OCI-LY7 (cell line): ENCODE results near the gene SLX1A. TPM values are rescaled to one million over a fixed set of nuclear protein-coding genes. Genes with fewer than 3 reads are reported as not detected.
"Not testable (repeated sequence)": the region's sequence is repeated elsewhere in the genome, so short reads cannot be mapped to it uniquely, and the experiment has no call there.

Experiments used
- BruUV-seq: library from RNA; stranded (reverse); fragments of 400-500 nt; replicated peaks from 2 replicates; lab custom pipeline; 2021; lab: Mats Ljungman, UMichigan
- CTCF ChIA-PET: fragments of 300-600 bp; sonication (Branson Sonifier 250); formaldehyde crosslinking; loops from one replicate; lab custom pipeline; 2022; ENCODE audit warnings: antibody characterized with exemption; ENCODE audit not compliant: unreplicated experiment; lab: Charles Lee
- POLR2A ChIA-PET: fragments of 300-600 bp; sonication (Branson Sonifier 250); formaldehyde crosslinking; loops from one replicate; lab custom pipeline; 2022; ENCODE audit warnings: antibody characterized with exemption; lab: Charles Lee
- DNase-seq: peaks from one replicate; pipeline ENCODE4 v3.0.0-alpha.2; 2015; ENCODE audit warnings: low spot score
- H2AFZ ChIP-seq: fragments of 200-600 bp; sonication (generic), shearing (Covaris generic); 2 replicates; pipeline ENCODE4 v1.6.1; 2014; ENCODE audit warnings: mild to moderate bottlenecking, antibody characterized with exemption, low read length, moderate library complexity
- H3K27ac ChIP-seq: fragments of 200-600 bp; sonication (generic); 2 replicates; pipeline ENCODE4 v1.5.1; 2014; ENCODE audit warnings: mixed run types, low read depth, mild to moderate bottlenecking, moderate library complexity, low read length, inconsistent platforms; ENCODE audit not compliant: poor library complexity, severe bottlenecking
- H3K36me3 ChIP-seq: fragments of 200-600 bp; sonication (generic); 2 replicates; pipeline ENCODE4 v1.6.1; 2014; ENCODE audit warnings: mild to moderate bottlenecking, antibody characterized with exemption, low read length, moderate library complexity, mixed read lengths; ENCODE audit not compliant: insufficient read depth
- H3K4me1 ChIP-seq: fragments of 200-600 bp; sonication (generic); 2 replicates; pipeline ENCODE4 v1.5.1; 2014; ENCODE audit warnings: mild to moderate bottlenecking, low read length; ENCODE audit not compliant: insufficient read depth, poor library complexity, severe bottlenecking
- H3K4me2 ChIP-seq: fragments of 200-600 bp; sonication (generic); 2 replicates; pipeline ENCODE4 v1.6.1; 2014; ENCODE audit warnings: mild to moderate bottlenecking, low read length
- H3K4me3 ChIP-seq: fragments of 200-600 bp; sonication (generic); 2 replicates; pipeline ENCODE4 v1.5.1; 2014; ENCODE audit warnings: mild to moderate bottlenecking, low read depth, low read length; ENCODE audit not compliant: poor library complexity, severe bottlenecking
- H3K79me2 ChIP-seq: fragments of 200-600 bp; sonication (generic); 2 replicates; pipeline ENCODE4 v1.6.1; 2016; ENCODE audit warnings: low read depth, mild to moderate bottlenecking, low read length, moderate library complexity, mixed read lengths; ENCODE audit not compliant: insufficient read depth
- H3K9me2 ChIP-seq: fragments of 200-600 bp; sonication (generic); 2 replicates; pipeline ENCODE4 v1.6.1; 2016; ENCODE audit warnings: mild to moderate bottlenecking, low read length, mixed read lengths; ENCODE audit not compliant: insufficient read depth
- H3K9me3 ChIP-seq: fragments of 200-600 bp; sonication (generic); 2 replicates; pipeline ENCODE4 v1.6.1; 2014; ENCODE audit warnings: mild to moderate bottlenecking, mixed run types, low read length, mixed read lengths
- H4K20me1 ChIP-seq: fragments of 200-600 bp; sonication (generic); 2 replicates; pipeline ENCODE4 v1.6.1; 2014; ENCODE audit warnings: mild to moderate bottlenecking, antibody characterized with exemption, low read length, moderate library complexity, mixed read lengths; ENCODE audit not compliant: insufficient read depth
- intact Hi-C: fragments of 100-400 bp; cut with micrococcal nuclease; formaldehyde crosslinking; loops from one replicate; pipeline ENCODE4 v1.10.0; 2022; ENCODE audit not compliant: unreplicated experiment
- total RNA-seq, 2 experiments: library from RNA; depleted of rRNA in 1 of 2; stranded (reverse); fragments of >200 nt in 1 of 2; shearing (Covaris generic) in 1 of 2; gene quantifications; 2 replicates each; pipeline ENCODE4 v1.2.3, GENCODE V29; 2014 to 2022

The SLX1A gene
- total RNA-seq, 2 experiments from 2014 or later, result 81.9 to 84.1 TPM

- DNase-seq, intact Hi-C loops, CTCF ChIA-PET, H3K4me3 ChIP-seq, H3K27ac ChIP-seq, H4K20me1 ChIP-seq, H3K4me1 ChIP-seq, H3K9me2 ChIP-seq, H3K79me2 ChIP-seq, H3K4me2 ChIP-seq, H3K36me3 ChIP-seq, H2AFZ ChIP-seq, BruUV-seq, H3K9me3 ChIP-seq, POLR2A ChIA-PET: not testable (repeated sequence)
Observed at GRCh38 chr16:30199049-30199448, 5.4 kb downstream of the SLX1A start, which contains the start of gene SULT1A3. Gene SULT1A3 (plus strand): TSS chr16:30199255. CDS start chr16:30200729, 1,474 bp downstream.

- H3K79me2 ChIP-seq, intact Hi-C loops, H3K4me3 ChIP-seq, H3K9me3 ChIP-seq, H3K27ac ChIP-seq, H2AFZ ChIP-seq, H4K20me1 ChIP-seq, DNase-seq, H3K4me1 ChIP-seq, BruUV-seq, CTCF ChIA-PET, H3K9me2 ChIP-seq, H3K36me3 ChIP-seq, POLR2A ChIA-PET, H3K4me2 ChIP-seq: not testable (repeated sequence)
Observed at GRCh38 chr16:30199608-30200343, 6.1 kb downstream of the SLX1A start.

DNA sequence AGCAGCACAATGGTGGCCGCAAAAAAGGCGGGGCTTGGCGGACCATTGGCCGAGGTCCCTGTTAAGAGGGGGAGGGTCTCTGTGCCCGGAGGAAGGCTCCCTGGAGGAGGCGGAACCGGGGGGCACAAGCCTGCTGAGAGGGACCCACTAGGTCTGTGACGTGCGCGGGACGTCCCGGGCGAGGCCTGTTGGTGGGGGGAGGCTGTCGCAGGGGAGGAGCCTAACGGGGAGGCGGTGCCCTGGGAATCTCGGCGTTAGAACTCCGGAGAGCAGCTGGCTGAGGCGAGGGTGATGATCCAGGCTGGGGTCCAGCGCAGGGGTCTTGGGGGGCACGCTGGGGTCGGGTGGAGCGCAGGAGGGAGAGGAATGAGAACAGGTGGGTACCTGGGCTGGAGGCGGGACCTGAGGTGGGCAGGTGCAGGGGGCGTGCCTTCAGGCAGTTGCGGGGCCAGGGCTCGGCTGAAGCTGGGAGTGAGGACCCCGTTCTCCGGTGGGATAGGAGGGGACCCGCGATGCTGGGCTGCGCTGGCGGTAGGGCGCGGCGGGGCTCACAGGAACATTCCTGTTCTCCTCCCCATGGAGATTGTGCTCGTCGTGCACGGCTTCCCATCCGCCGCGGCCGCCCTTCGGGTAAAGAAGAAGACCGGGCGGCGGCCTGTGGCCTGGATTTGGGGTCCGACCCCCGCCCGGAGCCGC is 12.0 kb downstream of the SLX1A start:
- H3K36me3 ChIP-seq, H3K9me2 ChIP-seq, DNase-seq, POLR2A ChIA-PET, H3K27ac ChIP-seq, H2AFZ ChIP-seq, H3K9me3 ChIP-seq, CTCF ChIA-PET, H4K20me1 ChIP-seq, intact Hi-C loops, H3K4me1 ChIP-seq, H3K79me2 ChIP-seq, BruUV-seq: not testable (repeated sequence)
- H3K4me2 ChIP-seq, result peak overlapping the region; percentile 47; the same call in 1 of the 2 replicates
- peak overlapping the region; percentile 36 for H3K4me3 ChIP-seq

GRCh38 chr16:30206252-30206651 is 12.6 kb downstream of the SLX1A start:
- H3K27ac ChIP-seq, H3K9me2 ChIP-seq, H3K4me1 ChIP-seq, POLR2A ChIA-PET, H3K9me3 ChIP-seq, intact Hi-C loops, DNase-seq, H4K20me1 ChIP-seq, H2AFZ ChIP-seq, H3K36me3 ChIP-seq, BruUV-seq, CTCF ChIA-PET, H3K79me2 ChIP-seq: not testable (repeated sequence)
- peak overlapping the region; percentile 47; the same call in 1 of the 2 replicates for H3K4me2 ChIP-seq
- peak overlapping the region; percentile 36 for H3K4me3 ChIP-seq

- BruUV-seq, result TSS peak; percentile 69
Observed at GRCh38 chr16:30207063-30207704, 13.5 kb downstream of the SLX1A start.

GRCh38 chr16:30209032-30209431 is 15.4 kb downstream of the SLX1A start:
- BruUV-seq, H3K79me2 ChIP-seq, H3K4me2 ChIP-seq, DNase-seq, H3K27ac ChIP-seq, CTCF ChIA-PET, intact Hi-C loops, H3K9me2 ChIP-seq, H3K4me1 ChIP-seq, H2AFZ ChIP-seq, POLR2A ChIA-PET, H3K4me3 ChIP-seq, H3K9me3 ChIP-seq, H4K20me1 ChIP-seq, H3K36me3 ChIP-seq: not testable (repeated sequence)

More at GRCh38 chr16:30207063-30207704, 13.5 kb downstream of the SLX1A start:
- POLR2A ChIA-PET, H4K20me1 ChIP-seq, H3K4me2 ChIP-seq, H3K4me1 ChIP-seq, H3K27ac ChIP-seq, H3K9me2 ChIP-seq, H3K36me3 ChIP-seq, intact Hi-C loops, H2AFZ ChIP-seq, H3K9me3 ChIP-seq, H3K4me3 ChIP-seq, CTCF ChIA-PET, DNase-seq, H3K79me2 ChIP-seq: not testable (repeated sequence)
